K562 (cell line): ENCODE results near the gene CCDC9. TPM values are rescaled to one million over a fixed set of nuclear protein-coding genes. Genes with fewer than 3 reads are reported as not detected.

Experiments used
- DIDO1 ChIP-seq: fragments of 450-650 bp; IDR thresholded peaks from 2 replicates; pipeline ENCODE4 v1.6.1; 2016; ENCODE audit warnings: low read depth, missing biosample characterization, missing genetic modification characterization
- EP400 ChIP-seq: fragments of 450-650 bp; IDR thresholded peaks from 2 replicates; pipeline ENCODE4 v1.6.1; 2017; ENCODE audit warnings: antibody characterized with exemption, mild to moderate bottlenecking, moderate library complexity
- HMGN3 ChIP-seq: IDR thresholded peaks from 2 replicates; pipeline ENCODE4 v1.6.1; 2011; ENCODE audit warnings: borderline replicate concordance, low read depth, mild to moderate bottlenecking, mixed read lengths, low read length; ENCODE audit not compliant: insufficient read length; ENCODE audit errors: extremely low read depth
- HNRNPLL ChIP-seq: fragments of 200-400 bp; formaldehyde crosslinking; IDR thresholded peaks from 2 replicates; pipeline ENCODE4 v1.6.1; 2017; ENCODE audit warnings: low read length, low read depth, mild to moderate bottlenecking; ENCODE audit not compliant: poor library complexity, severe bottlenecking
- KDM5B ChIP-seq: fragments of 200-600 bp; sonication (generic); IDR thresholded peaks from 2 replicates; pipeline ENCODE4 v1.6.1; 2012; ENCODE audit warnings: low read depth, mild to moderate bottlenecking, moderate library complexity, low read length, control low read depth, inconsistent platforms; ENCODE audit not compliant: insufficient replicate concordance
- MAFK ChIP-seq: IDR thresholded peaks from 2 replicates; pipeline ENCODE4 v1.6.1; 2011; ENCODE audit warnings: low read length, improper control_type of control experiment
- MCM7 ChIP-seq, 2 experiments: fragments of 450-650 bp; IDR thresholded peaks; 2 replicates each; pipeline ENCODE4 v1.6.1; 2016 to 2018
- NCOA4 ChIP-seq: fragments of 450-650 bp; IDR thresholded peaks from 2 replicates; pipeline ENCODE4 v1.6.1; 2018; ENCODE audit warnings: mild to moderate bottlenecking; ENCODE audit not compliant: partially characterized antibody
- NCOR1 ChIP-seq: fragments of 450-650 bp; IDR thresholded peaks from 2 replicates; pipeline ENCODE4 v1.6.1; 2016; ENCODE audit warnings: mild to moderate bottlenecking, moderate library complexity
- NFRKB ChIP-seq: fragments of 450-650 bp; IDR thresholded peaks from 2 replicates; pipeline ENCODE4 v1.6.1; 2016; ENCODE audit warnings: low read depth
- PHB2 ChIP-seq: fragments of 450-650 bp; IDR thresholded peaks from 2 replicates; pipeline ENCODE4 v1.6.1; 2017; ENCODE audit warnings: low read depth
- PRPF4 ChIP-seq: fragments of 200-400 bp; formaldehyde crosslinking; IDR thresholded peaks from one replicate; pipeline ENCODE4 v1.6.1; 2017; ENCODE audit warnings: low read length, low read depth, mild to moderate bottlenecking; ENCODE audit not compliant: insufficient read depth, poor library complexity, severe bottlenecking
- RBM14 ChIP-seq: fragments of 200-400 bp; formaldehyde crosslinking; IDR thresholded peaks from 2 replicates; pipeline ENCODE4 v1.6.1; 2018; ENCODE audit warnings: low read depth, mild to moderate bottlenecking, low read length, moderate library complexity, borderline replicate concordance; ENCODE audit not compliant: insufficient read depth
- SMARCC2 ChIP-seq: fragments of 450-650 bp; IDR thresholded peaks from 2 replicates; pipeline ENCODE4 v1.6.1; 2017; ENCODE audit warnings: antibody characterized with exemption, moderate library complexity, mild to moderate bottlenecking, low read depth
- STAT5B ChIP-seq: fragments of 250-450 bp; sonication (Bioruptor Pico); IDR thresholded peaks from 2 replicates; pipeline ENCODE4 v1.8.0; 2021; ENCODE audit warnings: mild to moderate bottlenecking, inconsistent platforms
- TCF7L2 ChIP-seq: fragments of 150-350 bp; IDR thresholded peaks from 2 replicates; pipeline ENCODE4 v1.6.1; 2016; ENCODE audit warnings: low read depth, mild to moderate bottlenecking, low read length, moderate library complexity
- ZNF134 ChIP-seq: fragments of 250-450 bp; sonication (Bioruptor Pico); conservative IDR thresholded peaks from 2 replicates; pipeline ENCODE4 v1.4.0; 2020
- ZNF165 ChIP-seq: fragments of 250-450 bp; sonication (Bioruptor Pico); IDR thresholded peaks from 2 replicates; pipeline ENCODE4 v1.4.0; 2020; ENCODE audit warnings: borderline replicate concordance
- ZNF184 ChIP-seq: sonication (generic); formaldehyde crosslinking; IDR thresholded peaks from 2 replicates; pipeline ENCODE4 v1.5.0; 2020; ENCODE audit warnings: missing genetic modification reagents
- ZNF644 ChIP-seq: fragments of 200-800 bp; sonication (Bioruptor generic); IDR thresholded peaks from 2 replicates; pipeline ENCODE4 v1.6.1; 2016; ENCODE audit warnings: low read depth, missing genetic modification characterization, missing compliant biosample characterization
- ZNF695 ChIP-seq: fragments of 450-650 bp; formaldehyde crosslinking; IDR thresholded peaks from 2 replicates; pipeline ENCODE4 v1.4.0; 2020; ENCODE audit warnings: mild to moderate bottlenecking, moderate library complexity
- polyA plus RNA-seq, 8 experiments: library from polyadenylated mRNA; depleted of rRNA in 4 of 8; stranded (reverse) in 5 of 8; unstranded in 3 of 8; fragments of >200 nt; fragmentation: Nextera tagmentation in 2 of 8; fragmentation: Illumina TruSeq in 1 of 8; extraction: Ambion mirVana in 2 of 8; extraction: Trizol in 1 of 8; gene quantifications; 2 replicates each; pipeline versions ENCODE4 v1.2.1 to v1.2.3, GENCODE V29; 2011 to 2014; ENCODE audit warnings: inconsistent platforms in 1 of 8, missing spikeins in 1 of 8
- total RNA-seq, 7 experiments: library from RNA; depleted of rRNA in 6 of 7; stranded (reverse); fragments of >200 nt in 6 of 7; fragmentation: Illumina TruSeq in 2 of 7; extraction: Trizol in 2 of 7; gene quantifications; 2 replicates each; pipeline versions ENCODE4 v1.2.1 to v1.2.3, GENCODE V29; 2011 to 2021; ENCODE audit warnings: low replicate concordance in 1 of 7
- TF ChIP-seq, protein P1 (sequence below): fragments of 250-450 bp; sonication (Bioruptor Pico); IDR thresholded peaks from 2 replicates; pipeline ENCODE4 v1.4.0; 2020
- TF ChIP-seq, protein P2 (sequence below): IDR thresholded peaks from 3 replicates; pipeline ENCODE4 v1.6.1; 2011; ENCODE audit warnings: borderline replicate concordance, mild to moderate bottlenecking, moderate library complexity; ENCODE audit not compliant: insufficient read length; ENCODE audit errors: extremely low read depth
- TF ChIP-seq, protein P3 (sequence below): sonication (generic); formaldehyde crosslinking; IDR thresholded peaks from 2 replicates; pipeline ENCODE4 v1.8.0; 2022; ENCODE audit warnings: missing genetic modification reagents, mild to moderate bottlenecking, moderate library complexity, borderline replicate concordance

CCDC9 gene
- total and polyA plus RNA-seq, 9 of the 15 experiments (the other 6 are each of a cell fraction or from before 2014, with no cell fraction given) = 0.23 to 38.6 (median 8.4) TPM

DNA sequence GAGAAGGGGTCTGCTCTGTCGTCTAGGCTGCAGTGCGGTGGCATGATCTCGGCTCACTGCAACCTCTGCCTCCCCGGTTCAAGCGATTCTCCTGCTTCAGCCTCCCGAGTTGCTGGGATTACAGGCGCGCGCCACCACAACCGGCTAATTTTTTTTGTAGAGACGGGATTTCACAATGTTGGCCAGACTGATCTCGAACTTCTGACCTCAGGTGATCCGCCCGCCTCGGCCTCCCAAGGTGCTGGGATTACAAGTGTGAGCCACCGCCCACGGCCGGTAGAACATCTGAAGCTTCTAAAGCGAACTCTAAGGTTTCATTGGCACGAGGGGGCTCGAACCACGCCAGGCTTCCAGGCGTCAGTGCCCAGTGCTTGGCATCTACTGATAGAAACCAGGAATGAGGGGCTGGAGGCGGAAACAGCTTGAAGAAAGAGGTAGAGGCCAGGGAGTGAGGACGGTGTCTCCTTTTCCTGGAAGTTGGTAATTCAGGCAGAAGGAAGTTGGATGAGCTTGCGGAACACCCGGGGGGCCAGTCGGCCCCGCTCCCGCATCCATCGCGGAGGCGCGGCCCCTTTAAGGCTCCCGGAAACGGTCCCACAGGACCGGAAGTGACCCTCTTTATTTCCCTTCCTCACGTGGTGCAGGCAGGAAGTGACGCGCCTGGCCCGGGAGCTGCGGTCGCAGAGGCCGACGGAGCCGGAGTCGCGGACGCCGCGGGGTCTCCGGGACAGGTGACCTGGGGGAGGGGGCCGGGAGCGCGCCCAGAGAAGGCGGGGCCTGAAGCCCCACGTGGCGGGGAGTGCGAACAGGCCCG, at the start of gene CCDC9 (continued):
- TF ChIP-seq, protein P1, sequence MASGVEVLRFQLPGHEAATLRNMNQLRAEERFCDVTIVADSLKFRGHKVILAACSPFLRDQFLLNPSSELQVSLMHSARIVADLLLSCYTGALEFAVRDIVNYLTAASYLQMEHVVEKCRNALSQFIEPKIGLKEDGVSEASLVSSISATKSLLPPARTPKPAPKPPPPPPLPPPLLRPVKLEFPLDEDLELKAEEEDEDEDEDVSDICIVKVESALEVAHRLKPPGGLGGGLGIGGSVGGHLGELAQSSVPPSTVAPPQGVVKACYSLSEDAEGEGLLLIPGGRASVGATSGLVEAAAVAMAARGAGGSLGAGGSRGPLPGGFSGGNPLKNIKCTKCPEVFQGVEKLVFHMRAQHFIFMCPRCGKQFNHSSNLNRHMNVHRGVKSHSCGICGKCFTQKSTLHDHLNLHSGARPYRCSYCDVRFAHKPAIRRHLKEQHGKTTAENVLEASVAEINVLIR (CRISPR knock-in tag) = peak; percentile 89
- TF ChIP-seq PRPF4 (no peak), MAFK (no peak), DIDO1 (no peak), RBM14 (no peak), HNRNPLL (no peak), STAT5B (CRISPR knock-in tag) (no peak), SMARCC2 (no peak), NCOR1 (peak; percentile 51; the same call in 1 of the 2 replicates), ZNF184 (no peak), MCM7 (IDR thresholded peaks at IDR 0.05) (no peak), ZNF134 (CRISPR knock-in tag) (no peak), ZNF695 (no peak), NFRKB (peak; percentile 80; the same call in 1 of the 2 replicates), TCF7L2 (no peak), ZNF165 (CRISPR knock-in tag) (no peak), PHB2 (no peak), EP400 (peak; percentile 89), KDM5B (peak; percentile 83), NCOA4 (no peak), HMGN3 (peak; percentile 78), ZNF644 (tag) (no peak)
- TF ChIP-seq, protein P2, sequence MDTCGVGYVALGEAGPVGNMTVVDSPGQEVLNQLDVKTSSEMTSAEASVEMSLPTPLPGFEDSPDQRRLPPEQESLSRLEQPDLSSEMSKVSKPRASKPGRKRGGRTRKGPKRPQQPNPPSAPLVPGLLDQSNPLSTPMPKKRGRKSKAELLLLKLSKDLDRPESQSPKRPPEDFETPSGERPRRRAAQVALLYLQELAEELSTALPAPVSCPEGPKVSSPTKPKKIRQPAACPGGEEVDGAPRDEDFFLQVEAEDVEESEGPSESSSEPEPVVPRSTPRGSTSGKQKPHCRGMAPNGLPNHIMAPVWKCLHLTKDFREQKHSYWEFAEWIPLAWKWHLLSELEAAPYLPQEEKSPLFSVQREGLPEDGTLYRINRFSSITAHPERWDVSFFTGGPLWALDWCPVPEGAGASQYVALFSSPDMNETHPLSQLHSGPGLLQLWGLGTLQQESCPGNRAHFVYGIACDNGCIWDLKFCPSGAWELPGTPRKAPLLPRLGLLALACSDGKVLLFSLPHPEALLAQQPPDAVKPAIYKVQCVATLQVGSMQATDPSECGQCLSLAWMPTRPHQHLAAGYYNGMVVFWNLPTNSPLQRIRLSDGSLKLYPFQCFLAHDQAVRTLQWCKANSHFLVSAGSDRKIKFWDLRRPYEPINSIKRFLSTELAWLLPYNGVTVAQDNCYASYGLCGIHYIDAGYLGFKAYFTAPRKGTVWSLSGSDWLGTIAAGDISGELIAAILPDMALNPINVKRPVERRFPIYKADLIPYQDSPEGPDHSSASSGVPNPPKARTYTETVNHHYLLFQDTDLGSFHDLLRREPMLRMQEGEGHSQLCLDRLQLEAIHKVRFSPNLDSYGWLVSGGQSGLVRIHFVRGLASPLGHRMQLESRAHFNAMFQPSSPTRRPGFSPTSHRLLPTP = no peak
- TF ChIP-seq, protein P3, sequence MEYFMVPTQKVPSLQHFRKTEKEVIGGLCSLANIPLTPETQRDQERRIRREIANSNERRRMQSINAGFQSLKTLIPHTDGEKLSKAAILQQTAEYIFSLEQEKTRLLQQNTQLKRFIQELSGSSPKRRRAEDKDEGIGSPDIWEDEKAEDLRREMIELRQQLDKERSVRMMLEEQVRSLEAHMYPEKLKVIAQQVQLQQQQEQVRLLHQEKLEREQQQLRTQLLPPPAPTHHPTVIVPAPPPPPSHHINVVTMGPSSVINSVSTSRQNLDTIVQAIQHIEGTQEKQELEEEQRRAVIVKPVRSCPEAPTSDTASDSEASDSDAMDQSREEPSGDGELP (CRISPR knock-in tag) = peak; percentile 92
